ENCODE results near the gene DLX6. TPM values are rescaled to one million over a fixed set of nuclear protein-coding genes. Genes with fewer than 3 reads are reported as not detected.

The DLX6 gene
- total RNA-seq, 1 donor from 2014 or later = 0.38 TPM

GRCh38 chr7:97008275-97008917 is 3.0 kb downstream of the DLX6 start:
- H3K4me1 Mint-ChIP-seq (ENCODE audit: low read depth) = peaks cover 2% of the 10 kb centered on the region
- TF ChIP-seq CTCF (IDR thresholded peaks at IDR 0.05; ENCODE audit: unreplicated experiment) = no peak
- no peaks in the 10 kb centered on the region for H3K9me3 Mint-ChIP-seq (ENCODE audit: low read depth)
- H3K27ac Mint-ChIP-seq = no peak overlapping the region
- no peak for DNase-seq (ENCODE audit: low spot score, unreplicated experiment)
- peaks cover 87% of the 10 kb centered on the region for H3K27me3 Mint-ChIP-seq
- H3K36me3 Mint-ChIP-seq (ENCODE audit: insufficient read depth) = no peaks in the 10 kb centered on the region
- no peak overlapping the region for H3K4me3 Mint-ChIP-seq (ENCODE audit: low read depth)

- no peak overlapping the region for H3K4me3 Mint-ChIP-seq (ENCODE audit: low read depth)
- peaks cover 88% of the 10 kb centered on the region for H3K27me3 Mint-ChIP-seq
- TF ChIP-seq CTCF (IDR thresholded peaks at IDR 0.05; ENCODE audit: unreplicated experiment) = no peak
- no peaks in the 10 kb centered on the region for H3K9me3 Mint-ChIP-seq (ENCODE audit: low read depth)
- no peak for DNase-seq (ENCODE audit: low spot score, unreplicated experiment)
- H3K4me1 Mint-ChIP-seq (ENCODE audit: low read depth) = peaks cover 2% of the 10 kb centered on the region
- H3K36me3 Mint-ChIP-seq (ENCODE audit: insufficient read depth) = no peaks in the 10 kb centered on the region
- H3K27ac Mint-ChIP-seq = no peak overlapping the region
These were observed 4.7 kb downstream of the DLX6 start for GRCh38 chr7:97009753-97010732.

- no peak for DNase-seq (ENCODE audit: low spot score, unreplicated experiment)
- H3K4me3 Mint-ChIP-seq (ENCODE audit: low read depth) = no peak overlapping the region
These were observed 5.8 kb downstream of the DLX6 start for GRCh38 chr7:97011104-97011503.

GRCh38 chr7:97011536-97012364 is 6.4 kb downstream of the DLX6 start:
- no peak overlapping the region for H3K4me3 Mint-ChIP-seq (ENCODE audit: low read depth)
- DNase-seq (ENCODE audit: low spot score, unreplicated experiment) = no peak
- TF ChIP-seq CTCF (IDR thresholded peaks at IDR 0.05; ENCODE audit: unreplicated experiment) = no peak
- H3K9me3 Mint-ChIP-seq (ENCODE audit: low read depth) = no peaks in the 10 kb centered on the region
- peaks cover 1% of the 10 kb centered on the region for H3K4me1 Mint-ChIP-seq (ENCODE audit: low read depth)
- H3K36me3 Mint-ChIP-seq (ENCODE audit: insufficient read depth) = no peaks in the 10 kb centered on the region
- H3K27me3 Mint-ChIP-seq = peaks cover 99% of the 10 kb centered on the region
- no peak overlapping the region for H3K27ac Mint-ChIP-seq

More at GRCh38 chr7:97011104-97011503, 5.8 kb downstream of the DLX6 start:
- no peak for TF ChIP-seq CTCF (IDR thresholded peaks at IDR 0.05; ENCODE audit: unreplicated experiment)
- Mint-ChIP-seq H3K36me3 (ENCODE audit: insufficient read depth) (no peaks in the 10 kb centered on the region), H3K27ac (no peak overlapping the region), H3K27me3 (peaks cover 95% of the 10 kb centered on the region), H3K4me1 (ENCODE audit: low read depth) (no peaks in the 10 kb centered on the region), H3K9me3 (ENCODE audit: low read depth) (no peaks in the 10 kb centered on the region)

All from progenitor cell of endocrine pancreas (in vitro differentiated cells).